NCI-H187 (cell line): ENCODE measurements around the gene MAP4K1.
"Not testable (repeated sequence)": the region's sequence is repeated elsewhere in the genome, so short reads cannot be mapped to it uniquely, and the experiment has no call there.

Experiments used
- DNase-seq, 2 experiments: peaks; one replicate each; lab custom pipeline; 2025; lab: John Stamatoyannopoulos, UW

Gene MAP4K1

GRCh38 chr19:38569368-38569983 lies 48.3 kb downstream of the MAP4K1 start:
- DNase-seq, result no peak

GRCh38 chr19:38565691-38566105 lies 52.1 kb downstream of the MAP4K1 start:
- DNase-seq, result no peak

GRCh38 chr19:38564981-38565690 lies 52.6 kb downstream of the MAP4K1 start:
- DNase-seq, result no peak

GRCh38 chr19:38563475-38563874 lies 54.3 kb downstream of the MAP4K1 start:
- no peak for DNase-seq

- no peak for DNase-seq
These were observed 55.7 kb downstream of the MAP4K1 start for GRCh38 chr19:38562096-38562495.

GRCh38 chr19:38561658-38562057 lies 56.1 kb downstream of the MAP4K1 start:
- DNase-seq, result no peak

GRCh38 chr19:38561053-38561606 lies 56.6 kb downstream of the MAP4K1 start:
- DNase-seq, result no peak

GRCh38 chr19:38559428-38560401 lies 58.0 kb downstream of the MAP4K1 start:
- no peak for DNase-seq

- not testable (repeated sequence) for DNase-seq
These were observed 58.8 kb downstream of the MAP4K1 start for GRCh38 chr19:38558933-38559332.

GRCh38 chr19:38557205-38557799 lies 60.5 kb downstream of the MAP4K1 start:
- DNase-seq, result no peak

GRCh38 chr19:38556521-38557174 lies 61.1 kb downstream of the MAP4K1 start:
- DNase-seq, result no peak

- DNase-seq, result no peak
These were observed 62.6 kb downstream of the MAP4K1 start for GRCh38 chr19:38555200-38555599.

- no peak for DNase-seq
These were observed 63.0 kb downstream of the MAP4K1 start for GRCh38 chr19:38554676-38555141.

GRCh38 chr19:38553239-38553638 lies 64.5 kb downstream of the MAP4K1 start:
- DNase-seq, result not testable (repeated sequence)

GRCh38 chr19:38551450-38551813 lies 66.3 kb downstream of the MAP4K1 start:
- no peak for DNase-seq

GRCh38 chr19:38550376-38550775 lies 67.4 kb downstream of the MAP4K1 start:
- no peak for DNase-seq

- DNase-seq, result no peak
These were observed 67.8 kb downstream of the MAP4K1 start for GRCh38 chr19:38549942-38550341.

GRCh38 chr19:38549061-38549460 lies 68.7 kb downstream of the MAP4K1 start:
- DNase-seq, result no peak

GRCh38 chr19:38547421-38547820 lies 70.3 kb downstream of the MAP4K1 start:
- no peak for DNase-seq

- DNase-seq, result no peak
These were observed 72.2 kb downstream of the MAP4K1 start for GRCh38 chr19:38545596-38545995.
